Endothelial cell of umbilical vein (primary cell): ENCODE results near the gene NME4. TPM values are rescaled to one million over a fixed set of nuclear protein-coding genes. Genes with fewer than 3 reads are reported as not detected.

Experiments
- BruUV-seq: library from RNA; stranded (reverse); fragments of 400-500 nt; replicated peaks from 2 replicates; lab custom pipeline; 2021; lab: Mats Ljungman, UMichigan
- CTCF ChIA-PET: fragments of 300-600, 350-600 bp; sonication (Branson Sonifier 250); formaldehyde crosslinking; loops from one replicate; lab custom pipeline; 2021; ENCODE audit warnings: antibody characterized with exemption, inconsistent platforms; lab: Charles Lee
- POLR2A ChIA-PET: fragments of 300-600, 350-600 bp; sonication (Branson Sonifier 250); formaldehyde crosslinking; loops from one replicate; lab custom pipeline; 2021; ENCODE audit warnings: antibody characterized with exemption, inconsistent platforms; lab: Charles Lee
- DNase-seq: peaks from one replicate; pipeline ENCODE4 v3.0.0-alpha.2; 2011; ENCODE audit warnings: low read depth, low spot score
- FAIRE-seq: peaks from 2 replicates; lab custom pipeline; 2011; peaks lifted over from hg19 to GRCh38; lab: Jason Lieb, UNC
- H2AFZ ChIP-seq: 2 replicates; pipeline ENCODE4 v1.6.0; 2012; ENCODE audit warnings: low read depth, low read length, control low read depth, inconsistent platforms
- H3K27ac ChIP-seq: 2 replicates; pipeline ENCODE4 v1.5.1; 2011; ENCODE audit warnings: low read depth, mild to moderate bottlenecking, control low read depth, low read length, moderate library complexity; ENCODE audit not compliant: insufficient read depth
- H3K27me3 ChIP-seq, 2 experiments: 2 replicates each; pipeline versions ENCODE4 v1.6.0 to v1.6.1; 2011; ENCODE audit warnings: low read length in 2 of 2, mixed read lengths in 1 of 2; ENCODE audit not compliant: control insufficient read depth in 2 of 2, insufficient read depth in 2 of 2
- H3K36me3 ChIP-seq, 2 experiments: 2 replicates in 1 of 2; 3 replicates in 1 of 2; pipeline ENCODE4 v1.5.1; 2011; ENCODE audit warnings: low read length in 2 of 2, mild to moderate bottlenecking in 1 of 2, moderate library complexity in 1 of 2; ENCODE audit not compliant: control insufficient read depth in 2 of 2, insufficient read depth in 2 of 2; ENCODE audit errors: extremely low read depth in 1 of 2
- H3K4me1 ChIP-seq: 3 replicates; pipeline ENCODE4 v1.5.1; 2011; ENCODE audit warnings: mild to moderate bottlenecking, low read length; ENCODE audit not compliant: control insufficient read depth, insufficient read depth; ENCODE audit errors: extremely low read depth
- H3K4me2 ChIP-seq: 2 replicates; pipeline ENCODE4 v1.6.1; 2011; ENCODE audit warnings: low read length, control low read depth, mixed read lengths; ENCODE audit not compliant: insufficient read depth
- H3K4me3 ChIP-seq, 3 experiments: fragments of 200-600 bp in 1 of 3; sonication (generic), shearing (Covaris generic) in 1 of 3; replicated peaks in 1 of 3; 2 replicates each; pipeline ENCODE4 v1.5.1; 2011 to 2016; ENCODE audit warnings: control low read depth in 3 of 3, low read length in 3 of 3, mild to moderate bottlenecking in 2 of 3, inconsistent platforms in 1 of 3, low read depth in 1 of 3, moderate library complexity in 1 of 3; ENCODE audit not compliant: insufficient read depth in 1 of 3
- H3K79me2 ChIP-seq: 2 replicates; pipeline ENCODE4 v1.6.0; 2012; ENCODE audit warnings: low read length, inconsistent platforms; ENCODE audit not compliant: control insufficient read depth, insufficient read depth
- H3K9ac ChIP-seq: replicated peaks from 2 replicates; pipeline ENCODE3; 2011; ENCODE audit warnings: low read length, control low read depth; ENCODE audit not compliant: insufficient read depth; ENCODE audit errors: extremely low read depth
- H3K9me1 ChIP-seq: replicated peaks from 3 replicates; pipeline ENCODE4 v1.6.0; 2011; ENCODE audit warnings: mild to moderate bottlenecking, low read length; ENCODE audit not compliant: control insufficient read depth, insufficient read depth; ENCODE audit errors: extremely low read depth
- H3K9me3 ChIP-seq: replicated peaks from 2 replicates; pipeline ENCODE4 v1.5.1; 2012; ENCODE audit warnings: low read length, inconsistent platforms; ENCODE audit not compliant: control insufficient read depth, insufficient read depth
- H4K20me1 ChIP-seq: replicated peaks from 2 replicates; pipeline ENCODE3; 2011; ENCODE audit warnings: mild to moderate bottlenecking, low read length; ENCODE audit not compliant: control insufficient read depth, insufficient read depth; ENCODE audit errors: extremely low read depth
- CTCF ChIP-seq, 2 donors: IDR thresholded peaks; 1 replicate in 1 of 2; 2 replicates in 1 of 2; pipeline ENCODE4 v1.5.1; 2011; ENCODE audit warnings: low read length in 2 of 2, mild to moderate bottlenecking in 2 of 2, moderate library complexity in 2 of 2, control low read depth in 1 of 2, inconsistent platforms in 1 of 2, low read depth in 1 of 2; ENCODE audit not compliant: insufficient read depth in 1 of 2; ENCODE audit errors: extremely low read depth in 1 of 2
- EZH2 ChIP-seq: IDR thresholded peaks from 2 replicates; pipeline ENCODE4 v1.6.1; 2012; ENCODE audit warnings: borderline replicate concordance, low read depth, mild to moderate bottlenecking, moderate library complexity, low read length, inconsistent platforms; ENCODE audit not compliant: severe bottlenecking
- FOS ChIP-seq: IDR thresholded peaks from 2 replicates; pipeline ENCODE4 v1.6.1; 2011; ENCODE audit warnings: mild to moderate bottlenecking, low read length, moderate library complexity, borderline replicate concordance; ENCODE audit not compliant: insufficient read depth
- GATA2 ChIP-seq: IDR thresholded peaks from 2 replicates; pipeline ENCODE4 v1.7.0; 2011; ENCODE audit warnings: low read depth, mild to moderate bottlenecking, moderate library complexity, mixed read lengths, low read length; ENCODE audit not compliant: insufficient read length, insufficient read depth
- MYC ChIP-seq: IDR thresholded peaks from one replicate; pipeline ENCODE4 v1.6.1; 2011; ENCODE audit warnings: mild to moderate bottlenecking, low read depth, low read length
- POLR2A ChIP-seq: IDR thresholded peaks from 2 replicates; pipeline ENCODE4 v1.6.1; 2012; ENCODE audit warnings: low read depth, mild to moderate bottlenecking, control low read depth, low read length
- dilution Hi-C: fragments of 300-500 bp; cut with MboI; formaldehyde crosslinking; loops from one replicate; pipeline ENCODE4 v1.15.0; 2019; ENCODE audit warnings: low sequenced_read_pairs; ENCODE audit not compliant: extremely low pct_ligation_motif_present
- intact Hi-C: fragments of 100-400 bp; cut with micrococcal nuclease; formaldehyde crosslinking; loops from one replicate; pipeline ENCODE4 v1.10.0; 2022
- polyA plus RNA-seq, 4 experiments: library from polyadenylated mRNA; depleted of rRNA in 3 of 4; stranded (reverse) in 3 of 4; unstranded in 1 of 4; fragments of >200 nt; gene quantifications; 2 replicates each; pipeline versions ENCODE4 v1.2.1 to v1.2.3, GENCODE V29; 2011 to 2012; ENCODE audit warnings: missing spikeins in 1 of 4
- total RNA-seq: library from RNA; stranded (reverse); gene quantifications from 2 replicates; pipeline ENCODE4 v1.2.3, GENCODE V29; 2021

The NME4 gene
- total and polyA plus RNA-seq, 2 donors (not counting 3 experiments of a cell fraction or from before 2014, with no cell fraction given): 170 to 264 TPM

- FAIRE-seq: no peak
- intact Hi-C loops: no loop called here
- no peak for DNase-seq
- Histone ChIP-seq H2AFZ (no peak overlapping the region), H3K4me1 (peaks cover 8% of the 10 kb centered on the region), H3K9me1 (no peaks in the 10 kb centered on the region), H3K4me2 (no peak overlapping the region), H3K9me3 (no peaks in the 10 kb centered on the region), H3K79me2 (no peaks in the 10 kb centered on the region), H3K27ac (no peak overlapping the region), H3K27me3 (no peaks in the 10 kb centered on the region), H3K4me3 (no peak overlapping the region), H3K36me3 (peaks cover 6 to 42% of the 10 kb centered on the region in 2 experiments), H4K20me1 (no peaks in the 10 kb centered on the region), H3K9ac (no peak overlapping the region)
- ChIA-PET CTCF (interaction anchor here (1.8 kb wide), 1 partner anchor 7 kb away, joined by 13 read pairs; no protein-coding TSS in a partner anchor), POLR2A (no interaction called here)
- no TSS peak for BruUV-seq
- no peak for TF ChIP-seq EZH2
- TF ChIP-seq GATA2: no peak
- TF ChIP-seq MYC: no peak
- no peak for TF ChIP-seq POLR2A
- TF ChIP-seq CTCF (IDR thresholded peaks at IDR 0.05; ENCODE audit: extremely low read depth in 1 of 2, insufficient read depth in 1 of 2, low read depth in 1 of 2, low read length in 2 of 2): no peak
- TF ChIP-seq FOS: no peak
- dilution Hi-C loops: no loop called here
Measured at GRCh38 chr16:369275-369865, 27.6 kb upstream of the NME4 start.
